KOPT-K1 (cell line): ENCODE data around the gene ZBTB34.

Source experiments
- H3K27ac ChIP-seq: fragments of 200-600 bp; sonication (generic); 2 replicates; pipeline ENCODE4 v1.5.1; 2016; ENCODE audit warnings: antibody characterized with exemption, mild to moderate bottlenecking, low read depth, low read length; ENCODE audit not compliant: poor library complexity, severe bottlenecking
- H3K36me3 ChIP-seq: fragments of 200-600 bp; sonication (generic); 2 replicates; pipeline ENCODE4 v1.5.1; 2017; ENCODE audit warnings: antibody characterized with exemption, mild to moderate bottlenecking, low read length, moderate library complexity; ENCODE audit not compliant: insufficient read depth
- H3K9me3 ChIP-seq: fragments of 200-600 bp; sonication (generic); 2 replicates; pipeline ENCODE4 v1.5.1; 2017; ENCODE audit warnings: antibody characterized with exemption, low read length, mild to moderate bottlenecking; ENCODE audit not compliant: insufficient read depth, poor library complexity, severe bottlenecking

ZBTB34 gene

DNA sequence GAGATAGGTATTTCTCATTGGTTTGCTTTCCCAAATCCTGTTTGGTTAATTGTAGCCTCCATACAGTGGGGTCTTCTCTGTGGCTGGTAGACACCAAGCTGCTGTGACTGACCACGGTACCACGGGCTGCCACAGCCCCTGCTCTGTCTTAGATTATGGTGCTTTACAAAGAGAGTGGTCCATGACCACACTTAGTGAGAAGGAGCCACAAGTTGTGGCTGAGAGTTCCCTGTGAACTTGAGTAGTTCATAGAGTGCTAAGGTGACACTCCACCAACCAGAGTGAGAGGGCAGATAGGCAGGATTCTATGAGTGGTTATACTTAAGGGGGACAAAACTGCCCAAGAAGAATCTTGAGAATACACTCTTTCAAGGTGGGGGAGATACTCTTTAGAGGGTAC, 25.8 kb upstream of the ZBTB34 start:
- Histone ChIP-seq H3K36me3 (peaks cover 57% of the 10 kb centered on the region), H3K27ac (no peak overlapping the region), H3K9me3 (no peaks in the 10 kb centered on the region)

DNA sequence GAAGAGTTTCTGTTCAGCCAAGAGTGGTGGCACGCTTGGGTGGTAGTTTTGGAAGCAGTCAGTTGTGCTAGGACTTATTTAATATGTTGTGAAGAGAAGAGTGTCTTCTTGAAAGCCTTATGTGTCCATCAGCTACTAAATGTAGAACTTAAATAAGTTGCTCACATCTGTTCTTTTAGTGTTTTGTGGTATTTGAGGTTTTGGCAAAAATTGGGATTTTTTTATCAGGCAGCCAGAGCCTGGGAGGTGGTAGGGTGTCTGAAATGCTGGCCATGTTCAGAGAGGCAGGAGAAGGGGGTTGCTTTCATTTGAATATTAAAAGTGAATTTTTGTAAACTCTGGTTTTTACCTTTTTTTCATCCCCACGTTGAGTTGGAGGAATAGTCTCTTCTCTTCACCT, 24.2 kb upstream of the ZBTB34 start:
- Histone ChIP-seq H3K27ac (no peak overlapping the region), H3K36me3 (peaks cover 57% of the 10 kb centered on the region), H3K9me3 (no peaks in the 10 kb centered on the region)

DNA sequence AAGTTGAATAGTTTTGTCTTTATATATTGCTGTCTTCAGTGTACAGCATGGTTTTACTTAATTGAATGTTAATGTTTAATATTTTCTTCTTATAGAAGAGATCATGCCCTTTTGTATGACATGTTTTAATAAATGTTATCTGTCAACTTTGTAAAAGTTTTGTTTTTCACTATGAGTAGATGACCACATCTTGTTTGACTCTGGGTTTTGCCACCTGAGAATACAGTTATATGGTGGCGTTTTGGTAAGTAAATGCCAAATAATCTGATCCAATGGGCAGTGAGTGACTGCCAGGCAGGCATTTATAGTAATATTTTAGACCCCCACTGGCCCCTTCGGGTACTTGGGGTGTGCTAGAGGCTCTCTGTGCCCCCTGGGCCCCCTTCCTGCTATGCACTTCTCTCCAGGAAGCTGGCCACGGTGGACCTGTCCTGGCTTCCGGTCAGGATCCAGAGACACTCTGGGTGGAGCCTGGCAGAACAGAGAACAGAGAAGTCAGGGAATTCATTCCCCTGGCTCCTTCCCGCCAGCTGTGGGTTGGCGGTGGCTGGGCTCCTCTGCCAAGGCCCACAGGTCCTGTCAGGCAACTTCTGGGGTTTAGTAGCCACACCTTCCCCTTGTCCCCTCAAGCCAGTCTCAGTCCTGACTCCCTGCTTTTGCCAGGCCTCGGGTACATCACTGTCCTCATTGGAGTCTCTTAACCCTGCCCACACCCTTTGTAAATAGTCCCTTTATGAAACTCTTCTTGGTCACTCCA, 22.2 kb upstream of the ZBTB34 start:
- Histone ChIP-seq H3K9me3 (no peaks in the 10 kb centered on the region), H3K36me3 (peaks cover 45% of the 10 kb centered on the region), H3K27ac (no peak overlapping the region)

DNA sequence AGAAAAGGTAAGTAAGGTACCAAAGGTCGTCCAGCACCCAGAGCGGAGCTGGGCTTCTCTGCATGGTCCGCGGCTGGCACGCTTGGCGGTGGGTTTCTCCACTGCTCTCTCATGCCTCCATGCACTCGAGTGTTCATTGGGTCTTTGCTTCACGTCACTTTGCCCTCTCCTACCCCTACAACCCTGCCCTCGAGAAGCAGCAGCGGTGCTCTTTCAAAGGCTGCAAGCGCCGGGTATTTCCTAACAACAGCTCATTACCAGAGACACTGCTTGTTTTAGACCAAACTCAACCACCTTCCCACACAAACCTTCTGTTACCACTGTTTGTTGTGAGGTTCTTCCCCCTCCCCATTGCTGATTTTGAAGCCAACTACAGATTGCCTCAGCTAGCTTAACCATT, 21.5 kb upstream of the ZBTB34 start:
- H3K9me3 ChIP-seq = no peaks in the 10 kb centered on the region
- H3K27ac ChIP-seq = no peak overlapping the region
- H3K36me3 ChIP-seq = peaks cover 38% of the 10 kb centered on the region

DNA sequence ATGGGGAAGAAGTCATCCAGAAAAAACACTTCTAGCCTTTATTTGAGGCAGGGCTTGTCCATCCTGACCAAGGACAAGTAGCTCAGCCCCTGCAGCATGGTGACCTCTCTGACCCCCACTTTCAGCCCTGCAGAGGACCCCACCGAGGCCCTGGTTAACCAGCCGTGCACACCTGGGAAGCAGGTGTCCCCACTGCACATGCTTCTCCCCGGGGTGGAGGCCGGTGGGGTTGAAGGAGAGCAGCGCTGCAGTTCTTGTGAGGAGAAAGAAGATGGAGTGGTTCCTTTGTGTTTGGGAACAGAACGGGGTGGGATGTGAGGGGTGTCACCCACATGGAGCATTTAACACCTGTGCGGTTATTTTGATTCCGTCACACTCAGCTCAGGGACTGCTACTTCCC, 21.1 kb upstream of the ZBTB34 start:
- Histone ChIP-seq H3K27ac (no peak overlapping the region), H3K36me3 (peaks cover 34% of the 10 kb centered on the region), H3K9me3 (no peaks in the 10 kb centered on the region)

DNA sequence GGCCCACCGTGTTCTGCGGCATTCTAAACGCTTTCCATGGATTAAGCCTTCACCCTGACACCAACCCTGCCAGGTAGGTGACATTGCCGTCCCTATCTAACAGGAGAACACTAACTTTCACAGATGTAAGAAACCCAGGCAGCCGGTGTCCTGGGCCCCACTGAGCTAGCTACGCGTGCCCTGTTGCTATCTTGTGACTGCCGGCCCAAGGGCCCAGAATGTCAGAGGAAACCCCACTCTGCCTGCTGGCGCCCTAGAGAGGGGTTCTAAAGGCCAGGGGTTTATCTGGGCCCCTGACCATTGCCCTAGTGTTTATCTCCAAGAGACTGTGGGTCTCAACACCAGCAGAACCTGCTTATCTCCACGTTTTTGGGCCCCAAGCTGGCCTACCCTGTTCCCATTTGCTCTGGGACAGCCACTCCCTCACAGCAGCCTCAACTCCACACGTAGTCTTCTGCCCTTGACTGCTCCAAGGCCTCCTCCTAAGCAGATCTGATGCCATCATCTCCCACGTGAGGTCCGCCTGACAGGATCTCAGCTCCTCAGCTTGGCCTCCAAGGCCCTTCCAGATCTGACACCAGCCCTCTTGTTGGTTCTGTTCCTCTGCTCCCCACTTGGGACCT, 18.1 kb upstream of the ZBTB34 start:
- no peaks in the 10 kb centered on the region for H3K9me3 ChIP-seq
- H3K36me3 ChIP-seq = peaks cover 15% of the 10 kb centered on the region; the same call in 1 of the 2 replicates
- no peak overlapping the region for H3K27ac ChIP-seq

DNA sequence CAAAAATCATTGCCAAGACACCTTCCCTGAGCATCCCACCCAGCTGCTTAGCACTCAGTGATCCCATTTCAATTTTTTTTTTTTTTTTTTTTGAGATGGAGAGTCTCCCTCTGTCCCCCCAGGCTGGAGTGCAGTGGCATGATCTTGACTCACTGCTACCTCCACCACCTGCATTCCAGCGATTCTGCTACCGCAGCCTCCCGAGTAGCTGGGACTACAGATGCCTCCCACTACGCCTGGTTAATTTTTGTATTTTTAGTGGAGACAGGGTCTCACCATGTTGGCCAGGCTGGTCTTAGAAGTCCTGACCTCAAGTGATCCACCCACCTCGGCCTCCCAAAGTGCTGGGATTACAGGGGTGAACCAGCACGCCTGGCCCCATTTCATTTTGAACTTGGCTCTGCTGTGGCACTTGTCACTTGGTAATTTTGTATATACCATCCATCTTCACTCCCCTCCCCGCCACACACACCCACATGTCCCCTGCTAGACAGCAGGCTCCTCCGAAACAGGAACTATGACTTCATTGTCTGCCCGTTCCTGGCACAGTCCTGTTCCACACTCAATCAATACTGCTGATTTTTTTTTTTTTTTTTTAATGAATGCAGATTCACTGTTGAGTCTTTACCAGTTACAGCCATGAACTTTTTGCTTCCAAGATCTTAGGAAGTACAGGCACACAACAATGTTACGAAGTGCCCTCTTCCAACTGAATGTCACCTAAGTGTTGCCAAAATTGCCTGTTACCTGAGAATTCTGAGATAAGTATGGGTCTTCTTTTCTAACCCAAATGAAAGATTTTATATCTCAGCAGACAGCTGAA, 17.3 kb upstream of the ZBTB34 start:
- Histone ChIP-seq H3K27ac (no peak overlapping the region), H3K9me3 (no peaks in the 10 kb centered on the region), H3K36me3 (peaks cover 14% of the 10 kb centered on the region; the same call in 1 of the 2 replicates)

DNA sequence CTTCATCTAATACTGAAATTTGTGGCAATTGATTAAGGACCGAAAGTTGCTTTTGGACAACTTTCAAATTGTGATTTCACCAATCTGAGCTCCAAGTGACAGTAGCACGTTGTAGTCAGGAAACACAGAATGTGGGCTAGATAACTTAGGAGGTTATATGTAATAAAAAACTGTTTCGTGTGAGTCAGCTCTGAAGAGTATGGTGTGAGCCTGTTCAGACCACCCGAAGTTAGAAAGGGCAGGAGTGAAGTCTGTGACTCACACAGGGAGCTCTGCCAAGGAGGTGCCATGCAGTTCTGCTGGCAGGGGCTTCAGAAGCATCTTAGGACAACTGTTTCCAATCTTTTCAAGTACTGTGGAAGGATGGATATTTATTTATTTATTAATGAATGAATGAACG, 16.4 kb upstream of the ZBTB34 start:
- Histone ChIP-seq H3K36me3 (peaks cover 5% of the 10 kb centered on the region; the same call in 1 of the 2 replicates), H3K27ac (no peak overlapping the region), H3K9me3 (no peaks in the 10 kb centered on the region)

DNA sequence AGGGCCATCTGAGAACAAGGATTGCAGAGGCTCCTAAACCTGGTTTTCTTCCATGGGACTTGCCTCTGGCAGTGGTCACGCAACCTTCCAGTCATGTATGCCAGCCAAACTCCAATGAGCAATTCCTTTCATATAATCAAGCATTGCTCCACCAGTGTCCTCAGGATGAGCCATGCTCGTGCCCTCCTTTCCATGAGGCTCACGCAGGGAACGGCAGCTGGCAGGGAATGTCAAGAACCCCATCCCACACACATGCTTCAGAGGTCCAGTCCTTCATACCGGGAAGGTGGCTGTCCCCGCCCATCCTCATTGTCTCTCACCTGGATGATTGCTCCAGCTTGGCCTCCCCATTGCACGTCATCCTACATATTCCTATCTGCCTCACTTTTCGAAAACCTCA, 13.4 kb upstream of the ZBTB34 start:
- Histone ChIP-seq H3K27ac (no peak overlapping the region), H3K9me3 (no peaks in the 10 kb centered on the region), H3K36me3 (no peaks in the 10 kb centered on the region)

DNA sequence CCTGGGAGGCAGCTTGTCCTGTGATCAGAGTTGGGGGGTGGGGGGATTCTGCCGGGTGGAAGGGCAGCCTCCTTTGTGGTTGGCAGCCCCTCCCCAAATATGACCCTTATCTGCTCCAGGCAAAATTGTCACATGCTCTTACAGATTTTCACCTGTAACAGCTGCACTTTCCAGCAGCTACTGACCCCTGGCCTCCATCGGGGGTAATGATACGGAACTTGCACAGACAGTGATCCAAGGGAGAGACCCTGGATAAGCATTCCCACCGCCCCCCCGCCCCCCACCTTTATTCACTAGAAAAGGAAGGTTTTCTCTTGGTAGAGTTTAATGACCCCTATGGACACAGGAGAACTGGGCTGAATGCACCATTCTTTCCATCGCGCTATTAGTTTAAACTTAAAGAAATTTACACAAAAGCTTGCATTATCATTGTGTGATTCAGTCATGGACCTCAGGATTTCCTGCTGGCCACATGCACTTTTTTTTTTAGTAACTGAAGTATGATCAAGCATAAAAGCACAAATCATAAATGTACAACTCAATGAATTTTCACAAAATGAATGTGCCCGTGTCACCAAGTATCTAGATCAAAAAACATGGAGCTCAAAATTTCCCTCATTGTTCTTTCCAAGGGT, 10.7 kb upstream of the ZBTB34 start:
- Histone ChIP-seq H3K9me3 (no peaks in the 10 kb centered on the region), H3K36me3 (no peaks in the 10 kb centered on the region), H3K27ac (no peak overlapping the region)

DNA sequence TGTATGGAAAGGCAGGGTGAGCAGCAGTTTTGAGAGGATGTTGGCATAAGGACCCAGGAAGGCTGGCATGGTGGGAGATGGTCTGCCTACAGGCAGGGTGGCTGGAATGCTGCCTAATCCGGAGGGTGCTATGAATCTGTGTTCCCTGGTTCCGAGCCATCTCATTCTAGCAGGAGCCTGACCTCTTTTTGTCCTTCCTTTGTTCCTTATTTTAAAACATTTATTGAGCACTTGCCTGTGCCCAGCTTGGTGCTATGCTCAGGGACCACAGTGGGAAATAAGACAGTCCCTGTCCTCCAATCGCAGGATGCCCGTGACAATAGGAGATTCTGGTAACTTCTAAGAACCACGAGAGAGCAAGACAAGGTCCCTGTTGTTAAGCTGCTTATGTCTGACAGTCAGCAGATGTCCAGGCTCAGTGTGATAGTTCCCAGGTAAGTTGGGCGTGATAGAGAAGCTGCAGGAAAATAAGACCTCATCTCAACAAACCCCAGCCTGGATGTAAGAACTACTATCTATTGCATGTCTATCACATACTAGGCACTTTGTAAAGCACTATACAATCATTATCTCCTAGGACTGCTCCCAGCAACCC, 9.1 kb upstream of the ZBTB34 start:
- Histone ChIP-seq H3K36me3 (no peaks in the 10 kb centered on the region), H3K9me3 (no peaks in the 10 kb centered on the region), H3K27ac (no peak overlapping the region)

DNA sequence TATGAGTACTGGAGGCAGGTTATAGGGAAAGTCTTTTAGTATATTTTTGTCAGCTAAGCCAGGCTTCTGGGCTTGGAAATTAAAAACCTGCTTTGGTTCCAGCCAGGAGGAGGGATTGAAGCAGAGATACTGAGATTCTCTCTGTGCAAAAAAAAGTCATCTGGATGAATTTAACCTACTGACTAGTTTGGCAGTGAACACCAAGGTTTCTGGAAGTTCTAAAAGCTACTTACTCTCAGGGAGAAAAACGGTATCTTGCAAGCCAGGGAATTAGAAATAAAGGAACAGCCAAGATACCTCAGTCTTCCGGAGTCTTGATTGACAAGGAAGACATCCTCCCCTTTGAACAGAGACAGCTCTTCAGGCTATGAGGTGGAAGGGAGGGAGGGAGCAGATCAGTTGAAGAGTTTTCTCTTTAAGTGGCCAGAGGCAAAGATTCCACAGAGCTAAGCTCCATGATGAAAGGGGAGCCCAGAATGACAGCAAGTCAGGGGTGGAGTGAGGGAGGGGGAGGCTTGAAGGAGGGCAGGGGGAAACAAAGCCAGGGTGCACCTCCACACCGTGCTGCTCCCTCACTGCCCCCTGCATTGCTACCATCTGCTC, 8.3 kb upstream of the ZBTB34 start:
- Histone ChIP-seq H3K9me3 (no peaks in the 10 kb centered on the region), H3K27ac (no peak overlapping the region), H3K36me3 (no peaks in the 10 kb centered on the region)

DNA sequence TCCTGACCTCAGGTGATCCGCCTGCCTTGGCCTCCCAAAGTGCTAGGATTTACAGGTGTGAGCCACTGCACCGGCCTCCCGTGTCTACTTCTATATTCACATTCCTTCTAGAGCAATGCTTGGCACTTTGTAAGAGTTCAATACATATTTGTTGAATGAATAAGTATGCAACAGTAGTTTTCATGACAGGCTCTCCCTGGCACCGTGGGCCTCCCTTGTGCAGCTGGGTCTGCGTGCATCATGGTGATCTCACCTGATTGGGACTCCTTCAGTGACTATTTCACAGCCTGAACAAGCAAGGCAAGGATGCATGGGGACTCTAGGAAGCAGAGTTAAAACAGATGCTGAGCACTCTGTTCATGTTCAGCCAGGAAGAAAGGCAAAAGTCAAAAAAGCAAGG, 6.8 kb upstream of the ZBTB34 start:
- H3K36me3 ChIP-seq = no peaks in the 10 kb centered on the region
- H3K27ac ChIP-seq = no peak overlapping the region
- no peaks in the 10 kb centered on the region for H3K9me3 ChIP-seq

DNA sequence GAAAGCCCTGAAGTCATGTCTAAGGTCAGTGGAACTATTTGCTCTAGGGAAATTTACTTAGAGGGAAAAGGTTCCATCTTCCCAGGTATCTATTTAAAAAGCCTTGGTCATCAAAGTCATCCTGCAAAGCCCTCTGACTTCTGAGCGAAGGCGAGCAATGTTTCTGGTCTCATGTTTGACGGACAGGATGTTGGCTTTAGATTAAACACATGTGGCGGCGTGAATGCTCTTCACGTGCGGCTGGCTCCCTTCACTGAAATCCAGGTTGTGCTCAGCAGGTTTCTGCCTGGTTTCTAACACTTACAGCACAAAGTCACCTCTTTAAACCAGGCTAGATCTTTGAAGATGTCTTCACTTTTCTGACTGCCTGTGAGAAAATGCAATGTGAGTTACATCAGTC, 5.7 kb upstream of the ZBTB34 start:
- Histone ChIP-seq H3K36me3 (no peaks in the 10 kb centered on the region), H3K9me3 (no peaks in the 10 kb centered on the region), H3K27ac (no peak overlapping the region)
